SK-N-SH (cell line): ENCODE results near the gene NAV2. TPM values are rescaled to one million over a fixed set of nuclear protein-coding genes. Genes with fewer than 3 reads are reported as not detected.
A peak's percentile ranks its signal among the peaks of the same experiment; 100 is the strongest.

Source experiments
- CTCF ChIA-PET: fragments of 300-600, 350-600 bp; formaldehyde crosslinking; extraction: SDS; loops from one replicate; lab custom pipeline; 2021; lab: Yijun Ruan, JAX
- POLR2A ChIA-PET: fragments of 350-600 bp; sonication (Branson Sonifier 250); formaldehyde crosslinking; extraction: SDS; loops from one replicate; lab custom pipeline; 2020; ENCODE audit warnings: antibody characterized with exemption, inconsistent platforms; lab: Yijun Ruan, JAX
- DNase-seq: peaks from one replicate; pipeline ENCODE4 v3.0.0; 2012
- H2AFZ ChIP-seq: fragments of 200-600 bp; sonication (generic); 2 replicates; pipeline ENCODE4 v1.8.1; 2016; ENCODE audit warnings: antibody characterized with exemption, mild to moderate bottlenecking, low read depth
- H3F3A ChIP-seq: fragments of 200-600 bp; sonication (generic); replicated peaks from 2 replicates; pipeline ENCODE3; 2016; ENCODE audit warnings: antibody characterized with exemption, mild to moderate bottlenecking; ENCODE audit not compliant: insufficient read depth
- H3K27ac ChIP-seq, 2 experiments: fragments of 200-500 bp in 1 of 2; fragments of 200-600 bp in 1 of 2; sonication (Bioruptor generic) in 1 of 2; sonication (generic), shearing (Covaris generic) in 1 of 2; 2 replicates each; pipeline versions ENCODE4 v1.5.1 to v1.6.1; 2014 to 2016; ENCODE audit warnings: low read depth in 2 of 2, inconsistent platforms in 1 of 2, low read length in 1 of 2, mild to moderate bottlenecking in 1 of 2, mixed read lengths in 1 of 2
- H3K27me3 ChIP-seq: fragments of 200-600 bp; sonication (generic), shearing (Covaris generic); 2 replicates; pipeline ENCODE4 v1.6.1; 2016; ENCODE audit warnings: mixed run types; ENCODE audit not compliant: insufficient read depth
- H3K36me3 ChIP-seq, 2 experiments: fragments of 200-500 bp in 1 of 2; fragments of 200-600 bp in 1 of 2; sonication (Bioruptor generic) in 1 of 2; sonication (generic) in 1 of 2; replicated peaks in 1 of 2; 2 replicates each; pipeline versions ENCODE3 to v1.5.1; 2014 to 2016; ENCODE audit warnings: low read length in 1 of 2, mild to moderate bottlenecking in 1 of 2; ENCODE audit not compliant: insufficient read depth in 2 of 2, control insufficient read depth in 1 of 2
- H3K4me1 ChIP-seq, 2 experiments: fragments of 200-500 bp in 1 of 2; fragments of 200-600 bp in 1 of 2; sonication (Bioruptor generic) in 1 of 2; sonication (generic), shearing (Covaris generic) in 1 of 2; 2 replicates each; pipeline versions ENCODE4 v1.5.1 to v1.6.1; 2014 to 2016; ENCODE audit warnings: low read depth in 1 of 2, low read length in 1 of 2, mixed run types in 1 of 2; ENCODE audit not compliant: insufficient read depth in 2 of 2, control insufficient read depth in 1 of 2
- H3K4me2 ChIP-seq: fragments of 200-600 bp; sonication (generic), shearing (Covaris generic); 2 replicates; pipeline ENCODE4 v1.6.1; 2017; ENCODE audit warnings: mixed run types
- H3K4me3 ChIP-seq, 2 experiments: fragments of 200-500 bp in 1 of 2; fragments of 200-600 bp in 1 of 2; sonication (Bioruptor generic) in 1 of 2; sonication (generic), shearing (Covaris generic) in 1 of 2; 2 replicates each; pipeline versions ENCODE4 v1.5.1 to v1.8.1; 2014 to 2016; ENCODE audit warnings: low read depth in 2 of 2, inconsistent platforms in 1 of 2, low read length in 1 of 2, mild to moderate bottlenecking in 1 of 2, mixed read lengths in 1 of 2, moderate library complexity in 1 of 2
- H3K79me2 ChIP-seq: fragments of 200-600 bp; sonication (generic); 2 replicates; pipeline ENCODE4 v1.8.1; 2017; ENCODE audit warnings: mild to moderate bottlenecking; ENCODE audit not compliant: insufficient read depth
- H3K9ac ChIP-seq: fragments of 200-600 bp; sonication (generic); 2 replicates; pipeline ENCODE4 v1.6.1; 2017; ENCODE audit warnings: mixed run types
- H3K9me2 ChIP-seq: fragments of 200-600 bp; sonication (generic); 2 replicates; pipeline ENCODE4 v1.6.1; 2017; ENCODE audit warnings: mixed run types
- H3K9me3 ChIP-seq: fragments of 200-600 bp; sonication (generic); 2 replicates; pipeline ENCODE4 v1.6.1; 2017; ENCODE audit warnings: mixed run types, mild to moderate bottlenecking, moderate library complexity
- H4K20me1 ChIP-seq: fragments of 200-600 bp; sonication (generic); 2 replicates; pipeline ENCODE4 v1.6.1; 2017; ENCODE audit warnings: mild to moderate bottlenecking, mixed run types; ENCODE audit not compliant: insufficient read depth
- CHD2 ChIP-seq: fragments of 150-350 bp; IDR thresholded peaks from 2 replicates; pipeline ENCODE4 v1.6.1; 2018; ENCODE audit warnings: low read length; ENCODE audit not compliant: partially characterized antibody
- GABPA ChIP-seq: IDR thresholded peaks from 2 replicates; pipeline ENCODE4 v1.4.0; 2012; ENCODE audit warnings: low read depth, mild to moderate bottlenecking
- GATA2 ChIP-seq: sonication (generic); formaldehyde crosslinking; IDR thresholded peaks from 2 replicates; pipeline ENCODE4 v1.5.0; 2020; ENCODE audit warnings: mild to moderate bottlenecking, missing genetic modification reagents
- IRF3 ChIP-seq: fragments of 150-350 bp; IDR thresholded peaks from 2 replicates; pipeline ENCODE4 v1.6.1; 2016; ENCODE audit warnings: mild to moderate bottlenecking, low read depth, low read length
- JUND ChIP-seq: IDR thresholded peaks from 2 replicates; pipeline ENCODE4 v1.4.0; 2012
- MAX ChIP-seq: IDR thresholded peaks from 2 replicates; pipeline ENCODE4 v1.4.0; 2012; ENCODE audit warnings: low read depth
- PBX3 ChIP-seq: IDR thresholded peaks from 2 replicates; pipeline ENCODE4; 2012
- POLR2AphosphoS5 ChIP-seq: IDR thresholded peaks from 2 replicates; pipeline ENCODE4 v1.6.1; 2012; ENCODE audit warnings: low read depth, low read length
- RCOR1 ChIP-seq: fragments of 150-350 bp; IDR thresholded peaks from 2 replicates; pipeline ENCODE4 v1.6.1; 2017; ENCODE audit warnings: antibody characterized with exemption, low read length
- RXRA ChIP-seq: IDR thresholded peaks from 2 replicates; pipeline ENCODE4 v1.4.0; 2012; ENCODE audit warnings: low read depth, mild to moderate bottlenecking, borderline replicate concordance
- SIN3A ChIP-seq: IDR thresholded peaks from 2 replicates; pipeline ENCODE4 v1.6.1; 2012; ENCODE audit warnings: low read depth, mild to moderate bottlenecking, low read length, moderate library complexity, borderline replicate concordance
- SMC3 ChIP-seq: IDR thresholded peaks from 2 replicates; pipeline ENCODE4 v1.6.1; 2012; ENCODE audit warnings: low read depth, low read length, improper control_type of control experiment
- TCF12 ChIP-seq: IDR thresholded peaks from 2 replicates; pipeline ENCODE4 v1.4.0; 2012
- TEAD4 ChIP-seq: IDR thresholded peaks from 2 replicates; pipeline ENCODE4 v1.4.0; 2012; ENCODE audit warnings: mild to moderate bottlenecking, borderline replicate concordance; ENCODE audit not compliant: insufficient read depth
- ZBTB33 ChIP-seq: IDR thresholded peaks from 2 replicates; pipeline ENCODE4 v1.4.0; 2012; ENCODE audit warnings: low read depth, borderline replicate concordance
- WGBS: methylation state at CpG from one replicate; pipeline ENCODE4 v1.1.6; 2017; ENCODE audit warnings: low lambda C conversion rate; 5-methylcytosine and 5-hydroxymethylcytosine counted together
- polyA plus RNA-seq, 3 experiments: library from polyadenylated mRNA; depleted of rRNA; stranded (reverse); fragments of >200 nt; gene quantifications; 2 replicates each; pipeline ENCODE4 v1.2.3, GENCODE V29; 2012

The NAV2 gene
- polyA plus RNA-seq, 1 of the 3 experiments (the other 2 are of a cell fraction) = 26.2 TPM

GRCh38 chr11:20035701-20036601 lies 323.3 kb downstream of the NAV2 start (continued):
- no peak for TF ChIP-seq RXRA
- TF ChIP-seq JUND = peak; percentile 77
- TF ChIP-seq TCF12 = peak; percentile 64; the same call in 1 of the 2 replicates
- TF ChIP-seq MAX = no peak
- peak; percentile 95 for TF ChIP-seq PBX3

GRCh38 chr11:20036626-20037335 lies 324.1 kb downstream of the NAV2 start:
- Histone ChIP-seq H4K20me1 (peaks cover 31% of the 10 kb centered on the region), H3K79me2 (peaks cover 79% of the 10 kb centered on the region), H3F3A (peaks cover 48% of the 10 kb centered on the region), H3K4me3 (no peak overlapping the region), H3K4me1 (peaks cover 22 to 49% of the 10 kb centered on the region in 2 experiments; a peak in 3 of 4 replicates), H3K4me2 (no peak overlapping the region), H3K27ac (peak overlapping the region in 1 of 2 experiments; percentile 91; a peak in 2 of 4 replicates), H2AFZ (no peak overlapping the region)
- DNase-seq = no peak
- no peak for TF ChIP-seq IRF3
- TF ChIP-seq RCOR1 = no peak
- TF ChIP-seq SMC3 = no peak
- no peak for TF ChIP-seq GABPA
- TF ChIP-seq POLR2AphosphoS5 = no peak
- no peak for TF ChIP-seq CHD2
- TF ChIP-seq ZBTB33 = no peak
- no peak for TF ChIP-seq GATA2
- TF ChIP-seq TEAD4 = no peak
- TF ChIP-seq SIN3A = no peak
- TF ChIP-seq, all 33 proteins: peak for 0
- 91% methylated on average over 8 of the region's 8 CpGs for WGBS
- no peak overlapping the region for H3K9ac ChIP-seq
- POLR2A ChIA-PET = no interaction called here
- H3K9me2 ChIP-seq = no peaks in the 10 kb centered on the region
- CTCF ChIA-PET = interaction anchor here (0.7 to 1.4 kb wide), 2 partner anchors 85 to 318 kb away, joined by 3 to 4 read pairs; no protein-coding TSS in a partner anchor
- H3K9me3 ChIP-seq = no peaks in the 10 kb centered on the region
- H3K36me3 ChIP-seq = peaks cover 54 to 65% of the 10 kb centered on the region in 2 experiments
- no peaks in the 10 kb centered on the region for H3K27me3 ChIP-seq
